ENCODE results near the gene RAB12. TPM values are rescaled to one million over a fixed set of nuclear protein-coding genes. Genes with fewer than 3 reads are reported as not detected.

RAB12 gene
- total RNA-seq, 2 experiments from 2014 or later: 20.6 to 34.0 TPM

GRCh38 chr18:8561123-8561910 lies 47.9 kb upstream of the RAB12 start:
- Histone ChIP-seq H2AFZ (ENCODE audit: low read length) (no peak overlapping the region), H3K4me3 (ENCODE audit: low read depth, low read length, poor library complexity, severe bottlenecking) (no peak overlapping the region), H4K20me1 (ENCODE audit: insufficient read depth, low read length) (no peaks in the 10 kb centered on the region), H3K9me2 (ENCODE audit: insufficient read depth, low read length) (no peaks in the 10 kb centered on the region), H3K9me3 (ENCODE audit: low read length) (no peaks in the 10 kb centered on the region), H3K4me1 (ENCODE audit: insufficient read depth, low read length, poor library complexity, severe bottlenecking) (no peaks in the 10 kb centered on the region), H3K36me3 (ENCODE audit: insufficient read depth, low read length) (no peaks in the 10 kb centered on the region), H3K79me2 (ENCODE audit: insufficient read depth, low read depth, low read length) (no peaks in the 10 kb centered on the region), H3K4me2 (ENCODE audit: low read length) (no peak overlapping the region), H3K27ac (ENCODE audit: low read depth, low read length, poor library complexity, severe bottlenecking) (no peak overlapping the region)
- ChIA-PET POLR2A (no interaction called here), CTCF (ENCODE audit: unreplicated experiment) (no interaction called here)
- BruUV-seq (replicated peaks): no TSS peak
- no peak for DNase-seq (ENCODE audit: low spot score)
- intact Hi-C loops (cut with micrococcal nuclease; ENCODE audit: unreplicated experiment): no loop called here
- TF ChIP-seq CTCF (conservative IDR thresholded peaks at IDR 0.05; ENCODE audit: low read length) (no peak), EZH2phosphoT487 (IDR thresholded peaks at IDR 0.05; ENCODE audit: borderline replicate concordance, low read depth, low read length) (no peak)

GRCh38 chr18:8562070-8562469 lies 47.2 kb upstream of the RAB12 start:
- Histone ChIP-seq H3K79me2 (ENCODE audit: insufficient read depth, low read depth, low read length) (no peaks in the 10 kb centered on the region), H3K9me2 (ENCODE audit: insufficient read depth, low read length) (no peaks in the 10 kb centered on the region), H2AFZ (ENCODE audit: low read length) (no peak overlapping the region), H3K4me3 (ENCODE audit: low read depth, low read length, poor library complexity, severe bottlenecking) (no peak overlapping the region), H3K9me3 (ENCODE audit: low read length) (no peaks in the 10 kb centered on the region), H3K27ac (ENCODE audit: low read depth, low read length, poor library complexity, severe bottlenecking) (no peak overlapping the region), H3K4me2 (ENCODE audit: low read length) (no peak overlapping the region), H3K36me3 (ENCODE audit: insufficient read depth, low read length) (no peaks in the 10 kb centered on the region), H3K4me1 (ENCODE audit: insufficient read depth, low read length, poor library complexity, severe bottlenecking) (no peaks in the 10 kb centered on the region), H4K20me1 (ENCODE audit: insufficient read depth, low read length) (no peaks in the 10 kb centered on the region)
- intact Hi-C loops (cut with micrococcal nuclease; ENCODE audit: unreplicated experiment): no loop called here
- ChIA-PET POLR2A (interaction anchor here (0.6 kb wide), 1 partner anchor 46 kb away, joined by 3 read pairs; no protein-coding TSS in a partner anchor), CTCF (ENCODE audit: unreplicated experiment) (no interaction called here)
- DNase-seq (ENCODE audit: low spot score): no peak
- BruUV-seq (replicated peaks): no TSS peak
- TF ChIP-seq EZH2phosphoT487 (IDR thresholded peaks at IDR 0.05; ENCODE audit: borderline replicate concordance, low read depth, low read length): no peak
- TF ChIP-seq CTCF (conservative IDR thresholded peaks at IDR 0.05; ENCODE audit: low read length): no peak

GRCh38 chr18:8562919-8563318 lies 46.3 kb upstream of the RAB12 start:
- no peaks in the 10 kb centered on the region for H4K20me1 ChIP-seq (ENCODE audit: insufficient read depth, low read length)
- H3K4me2 ChIP-seq (ENCODE audit: low read length): no peak overlapping the region
- no peaks in the 10 kb centered on the region for H3K9me3 ChIP-seq (ENCODE audit: low read length)
- H3K27ac ChIP-seq (ENCODE audit: low read depth, low read length, poor library complexity, severe bottlenecking): no peak overlapping the region
- CTCF ChIA-PET (ENCODE audit: unreplicated experiment): no interaction called here
- H3K9me2 ChIP-seq (ENCODE audit: insufficient read depth, low read length): no peaks in the 10 kb centered on the region
- H3K36me3 ChIP-seq (ENCODE audit: insufficient read depth, low read length): no peaks in the 10 kb centered on the region
- intact Hi-C loops (cut with micrococcal nuclease; ENCODE audit: unreplicated experiment): no loop called here
- no peak overlapping the region for H3K4me3 ChIP-seq (ENCODE audit: low read depth, low read length, poor library complexity, severe bottlenecking)
- POLR2A ChIA-PET: no interaction called here
- no peaks in the 10 kb centered on the region for H3K79me2 ChIP-seq (ENCODE audit: insufficient read depth, low read depth, low read length)
- no peak for DNase-seq (ENCODE audit: low spot score)
- no peak overlapping the region for H2AFZ ChIP-seq (ENCODE audit: low read length)
- no peak for TF ChIP-seq CTCF (conservative IDR thresholded peaks at IDR 0.05; ENCODE audit: low read length)
- TF ChIP-seq EZH2phosphoT487 (IDR thresholded peaks at IDR 0.05; ENCODE audit: borderline replicate concordance, low read depth, low read length): no peak
- BruUV-seq (replicated peaks): no TSS peak
- H3K4me1 ChIP-seq (ENCODE audit: insufficient read depth, low read length, poor library complexity, severe bottlenecking): no peaks in the 10 kb centered on the region
